Left ventricle myocardium inferior (tissue), 1 donor: ENCODE measurements around the gene OR2J2. TPM values are rescaled to one million over a fixed set of nuclear protein-coding genes. Genes with fewer than 3 reads are reported as not detected.
"Not testable (repeated sequence)": the region's sequence is repeated elsewhere in the genome, so short reads cannot be mapped to it uniquely, and the experiment has no call there.

ENCODE experiments used
- DNase-seq: peaks from one replicate; pipeline ENCODE4 v3.0.0-alpha.2; 2020
- H3K27ac ChIP-seq: fragments of 200-600 bp; replicated peaks from 2 replicates; pipeline ENCODE4 v1.8.0; 2021
- H3K27me3 ChIP-seq: fragments of 200-600 bp; 2 replicates; pipeline ENCODE4 v1.8.0; 2021; ENCODE audit warnings: low read depth
- H3K36me3 ChIP-seq: fragments of 200-600 bp; 2 replicates; pipeline ENCODE4 v1.8.0; 2021
- H3K4me1 ChIP-seq: fragments of 200-600 bp; 2 replicates; pipeline ENCODE4 v1.8.0; 2021
- H3K4me3 ChIP-seq: fragments of 200-600 bp; 2 replicates; pipeline ENCODE4 v1.8.0; 2021; ENCODE audit warnings: mild to moderate bottlenecking, moderate library complexity
- H3K9me3 ChIP-seq: fragments of 200-600 bp; replicated peaks from 2 replicates; pipeline ENCODE4 v1.8.0; 2021
- CTCF ChIP-seq: fragments of 200-600 bp; IDR thresholded peaks from 2 replicates; pipeline ENCODE4 v1.8.0; 2021; ENCODE audit warnings: antibody characterized with exemption, mild to moderate bottlenecking, borderline replicate concordance
- intact Hi-C: fragments of 100-400 bp; cut with micrococcal nuclease; formaldehyde crosslinking; loops from one replicate; pipeline ENCODE4 v1.11.0; 2022
- total RNA-seq: library from RNA; stranded (reverse); fragmentation: NEBNext Ultra II Directional; extraction: Animal tissue kit (Norgen Biotek cat#: 25700); gene quantifications from one replicate; pipeline ENCODE4 v1.2.1, GENCODE V29; 2021
- donor health status: DM: no; HTN: yes; CAD: no; lungs with severe emphysema.

Gene OR2J2
- total RNA-seq, 1 donor from 2014 or later: not detected

GRCh38 chr6:29142309-29142708, 28.4 kb upstream of the OR2J2 start:
- intact Hi-C loops: no loop called here

GRCh38 chr6:29146179-29146578, 24.5 kb upstream of the OR2J2 start:
- no peak for DNase-seq
- Histone ChIP-seq H3K9me3 (peaks cover 46% of the 10 kb centered on the region), H3K36me3 (no peaks in the 10 kb centered on the region), H3K27ac (no peak overlapping the region), H3K27me3 (no peaks in the 10 kb centered on the region), H3K4me1 (no peaks in the 10 kb centered on the region), H3K4me3 (no peak overlapping the region)
- no peak for TF ChIP-seq CTCF
- intact Hi-C loops: no loop called here

More at GRCh38 chr6:29142309-29142708, 28.4 kb upstream of the OR2J2 start:
- Histone ChIP-seq H3K36me3 (no peaks in the 10 kb centered on the region), H3K9me3 (peaks cover 18% of the 10 kb centered on the region), H3K27ac (no peak overlapping the region), H3K27me3 (no peaks in the 10 kb centered on the region), H3K4me3 (no peak overlapping the region), H3K4me1 (no peaks in the 10 kb centered on the region)
- no peak for TF ChIP-seq CTCF
- no peak for DNase-seq

- Histone ChIP-seq H3K27ac (no peak overlapping the region), H3K36me3 (no peaks in the 10 kb centered on the region), H3K27me3 (no peaks in the 10 kb centered on the region), H3K4me1 (no peaks in the 10 kb centered on the region), H3K4me3 (no peak overlapping the region), H3K9me3 (peaks cover 46% of the 10 kb centered on the region)
- intact Hi-C loops: no loop called here
- no peak for TF ChIP-seq CTCF
- DNase-seq: no peak
Measured at GRCh38 chr6:29147074-29147473, 23.6 kb upstream of the OR2J2 start.

- H3K27me3 ChIP-seq, H3K4me1 ChIP-seq, H3K36me3 ChIP-seq, DNase-seq, H3K27ac ChIP-seq, intact Hi-C loops, H3K4me3 ChIP-seq: not testable (repeated sequence)
- peaks cover 28% of the 10 kb centered on the region for H3K9me3 ChIP-seq
Measured at GRCh38 chr6:29149444-29149843, 21.3 kb upstream of the OR2J2 start.

- H3K36me3 ChIP-seq: no peaks in the 10 kb centered on the region
- H3K27me3 ChIP-seq: no peaks in the 10 kb centered on the region
- TF ChIP-seq CTCF: no peak
- intact Hi-C loops: no loop called here
- H3K4me1 ChIP-seq: no peaks in the 10 kb centered on the region
- no peak overlapping the region for H3K4me3 ChIP-seq
- H3K27ac ChIP-seq: no peak overlapping the region
- H3K9me3 ChIP-seq: peaks cover 34% of the 10 kb centered on the region
- DNase-seq: no peak
Measured at GRCh38 chr6:29153083-29153482, 17.6 kb upstream of the OR2J2 start.

GRCh38 chr6:29155182-29155581, 15.5 kb upstream of the OR2J2 start:
- H3K36me3 ChIP-seq, intact Hi-C loops, H3K4me1 ChIP-seq, H3K4me3 ChIP-seq, H3K27ac ChIP-seq, DNase-seq, H3K27me3 ChIP-seq: not testable (repeated sequence)
- H3K9me3 ChIP-seq: peaks cover 13% of the 10 kb centered on the region

- H3K27ac ChIP-seq, H3K36me3 ChIP-seq, DNase-seq, H3K4me1 ChIP-seq, H3K4me3 ChIP-seq, H3K9me3 ChIP-seq, intact Hi-C loops, H3K27me3 ChIP-seq: not testable (repeated sequence)
Measured at GRCh38 chr6:29159922-29160321, 10.8 kb upstream of the OR2J2 start.

GRCh38 chr6:29165571-29165970, 5.1 kb upstream of the OR2J2 start:
- H3K27ac ChIP-seq, H3K27me3 ChIP-seq, H3K36me3 ChIP-seq, H3K4me3 ChIP-seq, H3K4me1 ChIP-seq, H3K9me3 ChIP-seq, DNase-seq, intact Hi-C loops: not testable (repeated sequence)
